Ishikawa (cell line): ENCODE results near the gene DYNC1H1.

Source experiments
- CEBPB ChIP-seq: IDR thresholded peaks from 2 replicates; pipeline ENCODE4 v1.6.1; 2012
- CREB1 ChIP-seq: IDR thresholded peaks from 2 replicates; pipeline ENCODE4 v1.6.1; 2012; ENCODE audit warnings: low read depth
- EGR1 ChIP-seq: IDR thresholded peaks from 2 replicates; pipeline ENCODE4 v1.6.1; 2012
- EP300 ChIP-seq: IDR thresholded peaks from 2 replicates; pipeline ENCODE4 v1.6.1; 2012; ENCODE audit warnings: borderline replicate concordance
- FOXM1 ChIP-seq: IDR thresholded peaks from 2 replicates; pipeline ENCODE4 v1.6.1; 2012; ENCODE audit warnings: low read depth, borderline replicate concordance
- NFIC ChIP-seq: IDR thresholded peaks from 2 replicates; pipeline ENCODE4 v1.6.1; 2012
- RAD21 ChIP-seq: IDR thresholded peaks from 2 replicates; pipeline ENCODE4 v1.6.1; 2012; ENCODE audit warnings: low read depth
- TAF1 ChIP-seq: IDR thresholded peaks from 2 replicates; pipeline ENCODE4 v1.6.1; 2012; ENCODE audit warnings: low read depth, mild to moderate bottlenecking
- TCF12 ChIP-seq: IDR thresholded peaks from 2 replicates; pipeline ENCODE4 v1.6.1; 2012; ENCODE audit warnings: low read depth
- YY1 ChIP-seq: IDR thresholded peaks from 2 replicates; pipeline ENCODE4 v1.6.1; 2012; ENCODE audit warnings: low read depth
- TF ChIP-seq, protein P1 (sequence below): IDR thresholded peaks from 2 replicates; pipeline ENCODE4 v1.6.1; 2012; ENCODE audit warnings: low read depth, mild to moderate bottlenecking
- TF ChIP-seq, protein P2 (sequence below): IDR thresholded peaks from 2 replicates; pipeline ENCODE4 v1.6.1; 2012
- TF ChIP-seq, protein P3 (sequence below): IDR thresholded peaks from 2 replicates; pipeline ENCODE4 v1.6.1; 2012

DNA sequence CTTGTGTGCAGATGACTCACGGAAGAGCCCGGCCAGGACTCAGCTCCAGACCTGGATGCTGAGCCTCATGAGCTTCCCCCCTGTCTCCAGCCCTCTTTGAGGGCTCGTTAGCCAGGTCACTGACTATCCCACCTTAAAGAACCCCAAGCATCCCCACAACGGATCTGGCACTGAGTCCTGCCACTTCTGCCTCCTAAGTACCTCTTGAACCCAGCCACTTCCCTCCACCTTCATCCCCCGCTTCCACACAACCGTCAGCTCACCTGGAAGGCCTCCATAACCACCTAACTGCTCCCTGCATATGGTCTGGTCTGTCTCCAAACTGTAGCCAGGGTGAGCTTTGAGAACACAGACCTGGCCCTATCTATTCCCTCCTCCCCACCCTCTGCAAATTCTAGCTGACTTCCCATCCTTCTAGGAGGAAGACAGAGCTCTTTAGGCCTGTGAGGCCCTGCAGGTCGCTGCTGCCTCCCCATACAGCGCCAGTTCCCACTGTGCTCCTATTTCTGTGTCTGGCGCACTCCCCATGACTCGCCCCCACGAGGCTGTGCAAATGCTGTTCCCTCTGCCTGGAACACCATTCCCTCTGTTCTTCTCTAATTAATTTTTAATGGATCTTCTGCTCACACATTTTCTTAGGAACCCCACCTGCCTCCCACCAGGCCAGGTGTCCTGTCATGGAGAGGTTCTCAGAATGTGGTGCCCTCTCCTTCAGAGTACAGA, 125.4 kb downstream of the DYNC1H1 start:
- TF ChIP-seq FOXM1 (no peak), CEBPB (no peak), CREB1 (no peak), NFIC (no peak), EGR1 (no peak), YY1 (no peak), EP300 (no peak), RAD21 (no peak), TAF1 (no peak), TCF12 (no peak)
- TF ChIP-seq, protein P1, sequence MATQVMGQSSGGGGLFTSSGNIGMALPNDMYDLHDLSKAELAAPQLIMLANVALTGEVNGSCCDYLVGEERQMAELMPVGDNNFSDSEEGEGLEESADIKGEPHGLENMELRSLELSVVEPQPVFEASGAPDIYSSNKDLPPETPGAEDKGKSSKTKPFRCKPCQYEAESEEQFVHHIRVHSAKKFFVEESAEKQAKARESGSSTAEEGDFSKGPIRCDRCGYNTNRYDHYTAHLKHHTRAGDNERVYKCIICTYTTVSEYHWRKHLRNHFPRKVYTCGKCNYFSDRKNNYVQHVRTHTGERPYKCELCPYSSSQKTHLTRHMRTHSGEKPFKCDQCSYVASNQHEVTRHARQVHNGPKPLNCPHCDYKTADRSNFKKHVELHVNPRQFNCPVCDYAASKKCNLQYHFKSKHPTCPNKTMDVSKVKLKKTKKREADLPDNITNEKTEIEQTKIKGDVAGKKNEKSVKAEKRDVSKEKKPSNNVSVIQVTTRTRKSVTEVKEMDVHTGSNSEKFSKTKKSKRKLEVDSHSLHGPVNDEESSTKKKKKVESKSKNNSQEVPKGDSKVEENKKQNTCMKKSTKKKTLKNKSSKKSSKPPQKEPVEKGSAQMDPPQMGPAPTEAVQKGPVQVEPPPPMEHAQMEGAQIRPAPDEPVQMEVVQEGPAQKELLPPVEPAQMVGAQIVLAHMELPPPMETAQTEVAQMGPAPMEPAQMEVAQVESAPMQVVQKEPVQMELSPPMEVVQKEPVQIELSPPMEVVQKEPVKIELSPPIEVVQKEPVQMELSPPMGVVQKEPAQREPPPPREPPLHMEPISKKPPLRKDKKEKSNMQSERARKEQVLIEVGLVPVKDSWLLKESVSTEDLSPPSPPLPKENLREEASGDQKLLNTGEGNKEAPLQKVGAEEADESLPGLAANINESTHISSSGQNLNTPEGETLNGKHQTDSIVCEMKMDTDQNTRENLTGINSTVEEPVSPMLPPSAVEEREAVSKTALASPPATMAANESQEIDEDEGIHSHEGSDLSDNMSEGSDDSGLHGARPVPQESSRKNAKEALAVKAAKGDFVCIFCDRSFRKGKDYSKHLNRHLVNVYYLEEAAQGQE: no peak
- TF ChIP-seq, protein P2, sequence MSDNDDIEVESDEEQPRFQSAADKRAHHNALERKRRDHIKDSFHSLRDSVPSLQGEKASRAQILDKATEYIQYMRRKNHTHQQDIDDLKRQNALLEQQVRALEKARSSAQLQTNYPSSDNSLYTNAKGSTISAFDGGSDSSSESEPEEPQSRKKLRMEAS: no peak
- TF ChIP-seq, protein P3, sequence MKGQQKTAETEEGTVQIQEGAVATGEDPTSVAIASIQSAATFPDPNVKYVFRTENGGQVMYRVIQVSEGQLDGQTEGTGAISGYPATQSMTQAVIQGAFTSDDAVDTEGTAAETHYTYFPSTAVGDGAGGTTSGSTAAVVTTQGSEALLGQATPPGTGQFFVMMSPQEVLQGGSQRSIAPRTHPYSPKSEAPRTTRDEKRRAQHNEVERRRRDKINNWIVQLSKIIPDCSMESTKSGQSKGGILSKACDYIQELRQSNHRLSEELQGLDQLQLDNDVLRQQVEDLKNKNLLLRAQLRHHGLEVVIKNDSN: no peak
